Large intestine (tissue), 12 donors: ENCODE data around the gene DNAJC12. TPM values are rescaled to one million over a fixed set of nuclear protein-coding genes. Genes with fewer than 3 reads are reported as not detected.
"Not testable (repeated sequence)": the region's sequence is repeated elsewhere in the genome, so short reads cannot be mapped to it uniquely, and the experiment has no call there.

ENCODE experiments used
- DNase-seq, 2 donors: peaks; one replicate each; pipeline versions ENCODE4 v3.0.0 to v3.0.0-alpha.2; 2013
- H3K27ac ChIP-seq: one replicate; pipeline ENCODE4 v1.5.1; 2013; ENCODE audit warnings: low read length
- H3K27me3 ChIP-seq: 2 replicates; pipeline ENCODE4 v1.6.1; 2013; ENCODE audit warnings: low read length; ENCODE audit not compliant: control insufficient read depth, insufficient read depth
- H3K36me3 ChIP-seq: 2 replicates; pipeline ENCODE4 v1.6.1; 2013; ENCODE audit warnings: low read length; ENCODE audit not compliant: control insufficient read depth, insufficient read depth
- H3K4me1 ChIP-seq: one replicate; pipeline ENCODE4 v1.6.1; 2013; ENCODE audit warnings: low read length; ENCODE audit not compliant: control insufficient read depth, insufficient read depth
- H3K4me3 ChIP-seq: one replicate; pipeline ENCODE4 v1.5.1; 2013; ENCODE audit warnings: low read length
- H3K9me3 ChIP-seq: one replicate; pipeline ENCODE4 v1.6.1; 2013; ENCODE audit warnings: mild to moderate bottlenecking, low read depth, low read length, moderate library complexity; ENCODE audit not compliant: control insufficient read depth
- WGBS: methylation state at CpG from one replicate; pipeline ENCODE4 v1.1.5; 2013; ENCODE audit warnings: low lambda C conversion rate; ENCODE audit not compliant: insufficient coverage; 5-methylcytosine and 5-hydroxymethylcytosine counted together
- long read RNA-seq, 11 donors: transcript quantifications; one replicate each; lab custom pipeline, GENCODE V29; 2026
- polyA plus RNA-seq: library from polyadenylated mRNA; unstranded; fragments of 120-200 nt; gene quantifications from one replicate; pipeline ENCODE4 v1.2.1, GENCODE V29; 2013

The DNAJC12 gene
- polyA plus RNA-seq, result 10.4 TPM
- long read RNA-seq, donor 1, partial matches to known transcripts, result 0 of 3 reads
- long read RNA-seq, donor 1, other reads (novel, unspliced or antisense), result 0 of 3 reads
- long read RNA-seq, donor 2, partial matches to known transcripts, result 0 of 4 reads
- long read RNA-seq, donor 2, other reads (novel, unspliced or antisense), result 0 of 4 reads
- long read RNA-seq, donor 3, result 0 reads
- long read RNA-seq, donor 4, result 0 reads
- long read RNA-seq, donor 5, partial matches to known transcripts, result 0 of 2 reads
- long read RNA-seq, donor 5, other reads (novel, unspliced or antisense), result 0 of 2 reads
- long read RNA-seq, donor 6, partial matches to known transcripts, result 0 of 4 reads
- long read RNA-seq, donor 6, other reads (novel, unspliced or antisense), result 0 of 4 reads
- long read RNA-seq, donor 7, partial matches to known transcripts, result 0 of 4 reads
- long read RNA-seq, donor 7, other reads (novel, unspliced or antisense), result 0 of 4 reads
- long read RNA-seq, donor 8, partial matches to known transcripts, result 0 of 5 reads
- long read RNA-seq, donor 8, other reads (novel, unspliced or antisense), result 0 of 5 reads
- long read RNA-seq, donor 9, transcript DNAJC12-201 (5 exons, 1,201 nt), result major isoform, 5 of 5 reads
- long read RNA-seq, donor 9, partial matches to known transcripts, result 0 of 5 reads
- long read RNA-seq, donor 9, other reads (novel, unspliced or antisense), result 0 of 5 reads
- long read RNA-seq, donor 10, transcript DNAJC12-201 (5 exons, 1,201 nt), result major isoform, 5 of 7 reads
- long read RNA-seq, donor 10, partial matches to known transcripts, result 0 of 7 reads
- long read RNA-seq, donor 10, other reads (novel, unspliced or antisense), result 0 of 7 reads
- long read RNA-seq, donor 11, partial matches to known transcripts, result 0 of 1 reads
- long read RNA-seq, donor 11, other reads (novel, unspliced or antisense), result 0 of 1 reads

GRCh38 chr10:67837541-67838314, at the start of gene DNAJC12:
Gene DNAJC12, minus strand, starts transcription at chr10:67838188. Its CDS starts 177 bp downstream, at chr10:67838011.
- WGBS, result 60% methylated on average over 1 of the region's 5 CpGs
- Histone ChIP-seq H3K27me3 (no peaks in the 10 kb centered on the region), H3K4me1 (no peaks in the 10 kb centered on the region), H3K9me3 (peaks cover 3% of the 10 kb centered on the region), H3K27ac (peak within 1 kb of the TSS; percentile 53), H3K4me3 (peak within 1 kb of the TSS; percentile 34), H3K36me3 (no peaks in the 10 kb centered on the region)
- peak; percentile 36 to 57 for DNase-seq

GRCh38 chr10:67884842-67885670, 47.1 kb upstream of the DNAJC12 start:
- Histone ChIP-seq H3K36me3 (peaks cover 21% of the 10 kb centered on the region), H3K9me3 (no peaks in the 10 kb centered on the region), H3K27ac (peak overlapping the region; percentile 76), H3K27me3 (no peaks in the 10 kb centered on the region), H3K4me3 (peak overlapping the region; percentile 59), H3K4me1 (peaks cover 5% of the 10 kb centered on the region)
- 0% methylated on average over 5 of the region's 73 CpGs for WGBS
- peak; percentile 73 to 92 for DNase-seq

- Histone ChIP-seq H3K36me3 (peaks cover 15% of the 10 kb centered on the region), H3K27ac (peak within 1 kb of the TSS; percentile 91), H3K27me3 (no peaks in the 10 kb centered on the region), H3K4me3 (peak within 1 kb of the TSS; percentile 59), H3K4me1 (peaks cover 5% of the 10 kb centered on the region), H3K9me3 (no peaks in the 10 kb centered on the region)
- WGBS, result no CpG with 5 or more reads among the region's 62 CpGs
- DNase-seq, result peak; percentile 94 to 98
Measured at GRCh38 chr10:67884313-67884841, 46.4 kb upstream of the DNAJC12 start, which contains the start of gene SIRT1. Gene SIRT1, plus strand, starts transcription at chr10:67884656. Its CDS starts 66 bp downstream, at chr10:67884722.

GRCh38 chr10:67883710-67884312, 45.8 kb upstream of the DNAJC12 start:
- DNase-seq, result no peak
- Histone ChIP-seq H3K4me3 (peak overlapping the region; percentile 58), H3K9me3 (no peaks in the 10 kb centered on the region), H3K4me1 (peaks cover 5% of the 10 kb centered on the region), H3K36me3 (peaks cover 11% of the 10 kb centered on the region), H3K27ac (peak overlapping the region; percentile 91), H3K27me3 (no peaks in the 10 kb centered on the region)
- 60% methylated on average over 3 of the region's 13 CpGs for WGBS

GRCh38 chr10:67878133-67878532, 40.1 kb upstream of the DNAJC12 start:
- no peaks in the 10 kb centered on the region for H3K9me3 ChIP-seq
- H3K27ac ChIP-seq, result no peak overlapping the region
- WGBS, result 94% methylated on average over 3 of the region's 7 CpGs
- no peak for DNase-seq
- H3K4me1 ChIP-seq, result no peaks in the 10 kb centered on the region
- no peaks in the 10 kb centered on the region for H3K27me3 ChIP-seq
- no peaks in the 10 kb centered on the region for H3K36me3 ChIP-seq
- H3K4me3 ChIP-seq, result no peak overlapping the region

DNA sequence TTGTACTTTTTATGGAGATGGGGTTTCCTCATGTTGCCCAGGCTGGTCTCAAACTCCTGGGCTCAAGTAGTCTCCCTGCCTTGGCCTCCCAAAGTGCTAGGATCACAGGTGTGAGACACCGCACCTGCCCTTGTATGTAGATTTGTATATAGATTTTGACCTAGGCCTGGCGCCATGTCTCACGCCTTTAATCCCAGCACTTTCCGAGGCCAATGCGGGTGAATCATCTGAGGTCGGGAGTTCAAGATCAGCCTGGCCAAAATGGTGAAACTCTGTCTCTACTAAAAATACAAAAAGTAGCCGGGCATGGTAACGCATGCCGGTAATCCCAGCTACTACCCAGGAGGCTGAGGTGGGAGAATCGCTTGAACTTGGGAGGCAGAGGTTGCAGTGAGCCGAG, 39.4 kb upstream of the DNAJC12 start:
- not testable (repeated sequence) for DNase-seq, H3K27me3 ChIP-seq, H3K4me3 ChIP-seq, H3K9me3 ChIP-seq, H3K4me1 ChIP-seq, H3K27ac ChIP-seq, H3K36me3 ChIP-seq
- WGBS, result 100% methylated on average over 2 of the region's 11 CpGs

- Histone ChIP-seq H3K4me1 (no peaks in the 10 kb centered on the region), H3K36me3 (no peaks in the 10 kb centered on the region), H3K4me3 (no peak overlapping the region), H3K9me3 (no peaks in the 10 kb centered on the region), H3K27ac (no peak overlapping the region), H3K27me3 (no peaks in the 10 kb centered on the region)
- 80% methylated on average over 1 of the region's 3 CpGs for WGBS
- DNase-seq, result no peak
Measured at GRCh38 chr10:67875340-67876238, 37.6 kb upstream of the DNAJC12 start.

- no peaks in the 10 kb centered on the region for H3K27me3 ChIP-seq
- H3K4me1 ChIP-seq, result no peaks in the 10 kb centered on the region
- H3K4me3 ChIP-seq, result no peak overlapping the region
- H3K36me3 ChIP-seq, result no peaks in the 10 kb centered on the region
- no peaks in the 10 kb centered on the region for H3K9me3 ChIP-seq
- no peak overlapping the region for H3K27ac ChIP-seq
- 100% methylated on average over 3 of the region's 6 CpGs for WGBS
- DNase-seq, result no peak
Measured at GRCh38 chr10:67869996-67870395, 32.0 kb upstream of the DNAJC12 start.
